Muscle of back (tissue), 11 donors: ENCODE measurements around the gene ARHGAP24. TPM values are rescaled to one million over a fixed set of nuclear protein-coding genes. Genes with fewer than 3 reads are reported as not detected.

ENCODE experiments used
- DNase-seq, 3 donors: peaks; one replicate each; pipeline versions ENCODE4 v3.0.0 to v3.0.0-alpha.2; 2013
- polyA plus RNA-seq, 10 donors: library from polyadenylated mRNA; unstranded; fragments of 120-200 nt; gene quantifications; one replicate each; pipeline ENCODE4 v1.2.1, GENCODE V29; 2013; ENCODE audit not compliant: insufficient read length in 10 of 10

ARHGAP24 gene
- polyA plus RNA-seq, 10 donors: 44.8 to 74.7 (median 55.1) TPM

DNA sequence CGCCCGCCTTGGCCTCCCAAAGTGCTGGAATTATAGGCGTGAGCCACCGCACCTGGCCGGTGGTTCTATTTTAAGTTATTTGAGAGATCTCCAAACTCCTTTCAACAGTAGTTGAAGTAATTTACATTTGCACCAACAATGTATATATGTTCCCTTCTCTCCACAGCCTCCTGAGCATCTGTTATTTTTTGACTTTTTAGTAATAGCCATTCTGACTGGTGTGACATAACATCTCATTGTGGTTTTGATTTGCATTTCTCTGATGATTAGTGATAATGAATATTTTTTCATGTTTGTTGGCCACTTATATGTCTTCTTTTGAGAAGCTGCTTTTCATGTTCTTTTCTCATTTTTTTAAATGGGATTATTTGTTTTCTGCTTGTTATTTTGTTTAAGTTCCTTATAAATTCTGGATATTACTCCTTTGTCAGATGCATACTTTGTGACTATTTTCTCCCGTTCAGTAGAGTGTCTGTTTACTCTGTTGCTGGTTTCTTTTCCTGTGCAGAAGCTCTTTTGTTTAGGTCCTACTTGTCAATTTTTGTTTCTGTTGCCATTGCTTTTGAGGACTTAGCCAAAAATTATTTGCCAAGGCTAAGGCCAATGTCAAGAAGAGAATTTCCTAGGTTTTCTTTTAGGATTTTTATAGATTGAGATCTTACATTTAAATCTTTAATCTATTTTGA, 213.2 kb downstream of the ARHGAP24 start:
- DNase-seq: no peak

DNA sequence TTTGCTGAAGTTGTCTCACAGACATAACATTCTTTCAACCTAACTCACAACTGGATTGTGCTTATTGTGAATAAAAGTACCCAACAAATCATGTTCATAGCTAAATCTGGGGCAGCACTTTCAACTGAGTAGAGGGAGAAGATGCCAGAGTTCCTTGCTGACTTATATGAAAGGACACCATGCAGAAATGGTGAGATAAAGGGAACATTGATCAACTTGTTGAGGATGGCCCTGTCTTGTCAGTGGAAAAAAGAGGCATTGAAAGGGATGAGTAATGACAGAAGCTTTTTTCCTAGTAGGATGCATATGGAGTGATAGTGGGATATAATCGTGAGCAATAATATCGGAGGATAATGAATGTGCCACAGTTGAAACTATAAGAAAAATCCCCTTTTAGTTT, 221.7 kb downstream of the ARHGAP24 start:
- DNase-seq: no peak

DNA sequence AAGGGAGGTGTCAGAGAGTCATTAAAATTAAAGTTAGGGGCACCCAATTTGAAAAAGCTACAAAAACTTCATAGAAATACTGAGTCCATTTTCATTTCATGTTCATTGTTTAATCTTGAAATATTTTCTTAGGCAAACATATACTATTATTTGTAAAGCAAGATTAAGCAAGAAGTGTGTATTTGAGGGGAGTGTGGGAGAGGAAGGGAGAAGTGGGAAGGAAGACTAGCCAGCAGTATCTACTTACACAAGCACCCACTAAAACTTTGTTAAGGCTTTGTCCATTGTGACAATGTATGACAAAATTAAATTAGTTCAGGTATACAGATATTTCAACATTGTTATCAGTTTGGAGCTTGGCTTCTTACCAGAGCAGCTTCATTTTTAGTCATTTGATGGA, 222.9 kb downstream of the ARHGAP24 start:
- DNase-seq: no peak

DNA sequence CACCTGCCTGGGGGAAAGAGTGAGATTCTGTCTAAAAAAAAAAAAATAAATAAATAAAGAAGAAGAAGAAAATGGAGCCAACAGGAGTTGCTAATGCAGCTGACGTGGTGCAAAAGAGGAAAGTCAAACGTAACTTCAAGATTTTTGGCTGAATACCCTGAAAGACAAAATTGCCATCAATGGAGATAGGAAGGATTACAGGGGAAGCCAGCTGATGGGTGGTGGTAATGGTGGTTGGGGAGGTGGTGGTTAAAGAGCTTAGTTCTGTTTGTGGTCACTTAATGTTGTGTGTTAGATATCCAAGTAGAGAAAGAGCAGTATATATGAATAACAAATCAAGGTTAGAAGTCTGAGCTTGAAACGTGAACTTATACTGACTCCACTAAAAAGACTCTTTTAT, 225.4 kb downstream of the ARHGAP24 start:
- no peak for DNase-seq

DNA sequence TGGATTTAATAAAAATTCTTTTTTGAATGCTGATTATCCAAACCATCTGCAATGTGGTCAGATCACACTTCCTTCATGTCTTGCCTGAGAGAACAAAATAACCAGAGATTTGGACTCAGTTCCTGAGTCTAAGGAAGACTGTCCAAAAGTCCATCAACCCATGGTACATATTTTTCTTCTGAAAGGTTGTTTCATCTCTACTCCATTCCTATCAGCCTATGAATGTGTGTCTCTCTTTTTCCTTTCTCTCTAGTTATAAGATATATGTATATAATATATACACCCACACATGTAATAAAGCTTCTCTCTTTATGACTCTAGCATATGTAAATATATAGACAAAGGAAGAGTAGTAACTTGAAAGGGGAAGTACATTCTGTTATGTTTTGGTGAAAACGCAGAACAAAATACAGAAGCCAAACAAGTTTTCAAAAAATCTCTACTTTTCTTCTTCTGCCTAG, 226.9 kb downstream of the ARHGAP24 start:
- DNase-seq: peak in 1 of 3 donors; percentile 66

DNA sequence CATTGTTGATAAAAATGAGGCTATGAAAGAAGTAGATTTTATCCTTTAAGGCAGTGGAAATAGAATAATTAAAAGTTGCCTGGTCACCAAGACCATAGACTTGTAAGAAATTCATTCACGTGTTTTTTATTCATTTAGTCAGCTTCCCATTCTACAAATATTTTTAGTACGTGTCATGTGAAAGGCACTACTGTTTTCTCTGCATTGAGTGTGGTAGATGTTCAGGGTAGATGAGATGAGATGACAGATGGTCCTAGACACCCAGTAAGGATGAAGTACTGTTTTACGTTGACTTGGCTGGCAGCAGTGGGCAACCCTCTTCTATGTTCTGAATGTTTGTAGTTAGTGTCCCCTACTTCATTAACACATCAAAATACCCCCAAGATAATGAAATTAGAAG, 228.1 kb downstream of the ARHGAP24 start:
- DNase-seq: no peak

DNA sequence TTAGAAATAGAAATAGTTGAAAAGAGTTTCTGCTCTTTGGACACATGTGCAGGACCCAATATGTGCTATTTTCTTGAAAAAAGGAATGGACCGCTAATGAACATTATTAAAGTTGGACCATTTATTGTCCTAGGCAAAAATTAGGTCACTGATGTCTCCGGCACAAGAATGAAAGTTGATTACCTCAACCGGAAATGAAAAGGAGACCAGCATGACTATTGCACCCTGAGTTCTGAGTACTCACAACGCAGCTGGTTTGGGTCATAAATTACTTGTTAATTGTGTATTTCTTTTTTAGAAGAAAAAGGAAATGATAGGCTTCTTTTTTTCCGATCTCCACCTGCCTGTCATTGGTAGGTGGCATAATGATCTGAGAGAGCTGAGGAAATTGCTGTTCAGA, 232.7 kb downstream of the ARHGAP24 start:
- no peak for DNase-seq

DNA sequence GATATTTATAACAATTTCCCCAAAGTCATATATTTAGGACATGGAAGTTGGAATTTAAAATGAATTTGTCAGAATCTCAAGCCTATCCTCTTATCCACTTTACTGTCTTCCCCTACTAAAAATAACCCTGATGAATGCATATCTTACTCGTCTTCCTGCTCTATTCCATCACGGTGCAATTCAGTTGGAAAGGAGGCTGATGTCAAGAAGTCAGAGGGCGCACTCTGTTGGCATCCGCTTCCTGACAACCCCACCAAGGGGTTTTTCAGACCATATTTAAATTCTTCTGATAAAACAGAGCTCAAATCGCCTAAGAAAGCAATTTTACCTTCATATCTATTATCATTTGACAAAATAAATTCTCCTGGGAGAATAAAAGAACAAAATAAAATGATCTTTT, 233.5 kb downstream of the ARHGAP24 start:
- no peak for DNase-seq

DNA sequence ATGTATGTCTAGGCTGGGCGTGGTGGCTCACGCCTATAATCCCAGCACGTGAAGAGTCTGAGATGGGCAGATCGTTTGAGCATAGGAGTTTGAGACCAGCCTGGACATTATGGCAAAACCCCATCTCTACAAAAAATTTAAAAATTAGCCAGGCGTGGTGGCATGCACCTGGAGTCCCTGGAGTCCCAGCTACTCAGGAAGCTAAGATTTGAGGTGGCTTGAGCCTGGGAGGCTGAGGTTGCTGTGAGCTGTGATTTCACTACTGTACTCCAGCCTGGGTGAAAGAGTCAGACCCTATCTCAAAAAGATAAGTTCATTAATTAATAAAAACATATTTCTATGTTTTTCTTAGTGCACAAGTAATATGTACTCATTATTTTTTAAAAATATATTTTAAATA, 238.1 kb downstream of the ARHGAP24 start:
- DNase-seq: no peak

DNA sequence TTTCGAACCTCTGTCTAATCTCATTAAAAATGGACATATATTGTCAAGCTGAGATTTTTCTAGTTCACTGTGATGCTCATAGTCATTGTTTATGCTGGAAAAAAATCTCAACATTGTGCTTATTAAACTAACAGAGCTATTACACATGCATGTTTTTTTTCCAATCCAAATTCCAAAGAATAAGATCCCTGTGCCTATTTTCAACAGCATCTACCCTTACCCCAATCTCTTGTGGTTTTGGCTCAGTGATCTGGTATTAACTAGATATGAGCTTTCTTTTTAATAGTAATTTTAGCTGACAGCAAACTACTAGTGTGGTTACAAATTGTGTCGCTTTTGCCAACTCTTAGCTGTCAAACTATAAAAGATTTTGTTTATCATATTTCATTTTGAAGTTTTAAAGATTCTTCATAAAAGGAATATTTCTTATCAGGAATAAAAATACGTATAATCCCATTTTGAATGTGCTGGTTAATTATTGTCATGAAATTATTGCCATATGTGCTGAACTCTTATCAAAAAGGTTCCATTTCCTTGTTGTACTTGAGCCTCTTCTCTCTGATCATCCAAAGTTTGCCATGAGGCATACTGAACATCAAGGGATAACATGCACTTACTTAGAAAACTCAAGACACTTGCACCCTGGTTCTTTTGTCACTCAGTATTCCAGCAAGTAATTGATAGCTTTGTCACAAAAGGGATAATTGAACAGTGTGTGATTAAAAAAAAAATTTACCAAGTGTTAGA, 241.2 kb downstream of the ARHGAP24 start:
- no peak for DNase-seq

DNA sequence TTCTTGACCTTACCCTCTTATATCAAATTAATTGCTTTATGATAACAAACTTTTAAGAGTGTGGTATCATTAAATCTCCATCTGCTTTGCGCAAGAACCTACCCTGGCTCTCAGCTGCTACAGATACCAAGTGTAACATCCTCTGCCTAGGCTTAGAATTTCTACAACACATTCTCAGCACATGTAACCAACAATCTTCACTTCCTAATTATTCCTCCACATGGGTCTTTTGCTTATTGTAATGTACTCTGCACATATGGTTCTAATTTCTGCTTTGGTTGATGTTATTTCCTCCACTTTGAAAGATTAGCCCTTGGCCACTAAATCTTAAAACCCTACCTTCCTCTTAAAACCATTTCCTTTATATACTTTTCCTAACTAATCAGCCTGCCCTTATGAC, 242.4 kb downstream of the ARHGAP24 start:
- DNase-seq: peak in 1 of 3 donors; percentile 43

DNA sequence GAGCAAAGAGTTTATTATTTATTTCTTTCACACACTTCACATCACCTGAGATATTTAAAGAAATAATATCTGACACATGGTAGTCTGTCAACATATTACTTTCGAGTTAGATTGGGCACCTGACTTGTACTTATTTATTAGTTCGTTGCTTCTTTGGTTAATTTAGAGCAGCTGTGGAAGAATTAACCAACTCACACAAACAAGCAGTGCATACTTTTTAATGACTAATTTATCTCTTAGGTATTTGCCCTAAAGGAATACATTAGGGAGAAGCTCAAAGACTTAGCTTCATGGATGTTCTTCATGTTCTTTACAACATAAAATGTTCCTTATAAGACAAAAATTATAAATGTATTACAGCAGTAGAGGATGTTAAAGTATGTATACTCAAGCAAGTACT, 242.9 kb downstream of the ARHGAP24 start:
- DNase-seq: no peak

DNA sequence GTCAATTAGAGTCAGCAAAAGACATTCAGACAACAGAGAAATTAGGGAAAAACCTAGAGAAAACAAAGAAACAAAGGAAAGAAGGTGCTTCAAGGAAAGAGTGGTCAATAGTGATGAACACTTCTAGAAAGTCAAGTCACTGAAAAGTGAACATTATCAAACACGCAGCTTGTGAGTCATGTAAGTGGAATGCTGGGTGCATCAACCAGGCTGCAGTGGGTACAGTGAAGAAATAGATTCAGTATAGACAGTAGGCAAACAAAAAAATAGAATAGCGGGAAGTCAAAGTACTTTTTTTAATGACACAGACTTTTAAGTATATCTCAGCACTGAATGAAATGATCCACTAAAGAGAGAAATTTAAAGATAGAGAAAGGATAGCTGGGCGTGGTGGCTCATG, 245.8 kb downstream of the ARHGAP24 start:
- no peak for DNase-seq

DNA sequence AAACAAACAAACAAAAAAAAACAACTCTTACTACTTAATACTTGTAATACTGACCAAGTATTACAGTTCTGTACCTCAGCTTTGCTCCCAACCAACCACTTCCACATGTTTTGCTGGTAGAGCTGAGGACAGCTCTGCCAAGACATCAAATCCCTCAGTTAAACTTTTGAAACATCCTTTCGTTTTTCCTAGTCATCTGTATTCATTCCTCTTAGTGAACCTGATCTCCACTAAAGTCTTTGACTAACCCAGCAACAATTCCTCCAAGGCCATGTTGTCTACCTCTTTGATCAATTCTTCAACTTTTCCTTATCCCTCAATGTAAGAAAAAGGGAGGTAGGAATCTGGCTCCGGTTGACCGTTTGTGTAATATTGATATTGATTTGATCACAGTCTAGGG, 247.5 kb downstream of the ARHGAP24 start:
- no peak for DNase-seq

DNA sequence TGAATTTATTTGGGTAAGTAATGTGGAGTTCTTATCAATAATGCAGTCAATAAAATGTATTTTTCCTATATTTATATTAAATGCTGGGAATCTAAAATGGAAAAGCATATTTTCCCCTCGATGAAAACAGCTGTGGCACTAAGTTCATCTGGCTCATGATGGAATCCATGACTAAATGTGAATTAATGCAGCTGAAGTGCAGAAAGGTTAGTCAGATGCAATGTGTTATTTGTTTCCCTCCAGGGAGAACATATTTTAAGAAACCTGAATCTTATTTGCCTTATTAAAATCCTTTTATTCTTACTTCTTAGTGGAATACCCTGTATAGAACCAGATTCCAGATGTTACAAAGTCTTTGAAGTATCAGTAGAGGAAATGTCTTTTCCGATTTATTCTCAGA, 247.9 kb downstream of the ARHGAP24 start:
- DNase-seq: peak in 1 of 3 donors; percentile 59

DNA sequence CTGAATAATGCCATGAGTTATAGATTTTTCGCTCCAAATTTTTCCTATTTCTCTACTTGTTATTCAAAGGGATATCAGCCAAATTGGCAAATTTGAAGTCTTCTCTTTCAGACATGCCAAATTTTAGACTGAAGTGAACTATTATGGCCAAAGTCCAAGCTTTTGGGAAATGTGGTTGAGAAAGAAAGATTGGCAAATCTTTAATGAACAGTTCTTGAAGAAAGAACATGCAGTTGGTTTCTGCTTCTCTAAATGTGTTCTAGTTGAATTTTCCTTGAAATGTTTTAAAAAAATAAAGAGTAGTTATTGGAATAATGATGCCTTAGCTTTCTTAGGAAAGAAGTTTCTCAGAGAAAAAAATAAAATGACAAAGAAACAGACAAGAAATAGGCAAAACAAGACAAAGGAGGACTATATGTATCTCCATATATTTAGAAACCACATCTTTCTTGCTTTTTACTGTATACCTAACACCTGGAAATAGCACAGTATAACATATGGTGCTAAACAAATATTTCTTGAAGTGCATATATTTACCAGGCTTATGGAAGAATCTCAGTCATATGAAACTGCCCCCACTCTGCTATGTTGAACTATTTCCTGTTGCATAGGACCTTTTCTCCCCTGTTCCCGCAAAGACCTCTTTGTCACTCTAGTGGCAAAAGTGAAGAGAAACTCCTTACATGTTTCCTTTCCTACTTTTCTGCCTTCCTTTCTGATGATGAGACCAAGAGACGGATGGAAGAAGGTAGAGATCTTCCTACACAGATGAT, 250.0 kb downstream of the ARHGAP24 start:
- no peak for DNase-seq

DNA sequence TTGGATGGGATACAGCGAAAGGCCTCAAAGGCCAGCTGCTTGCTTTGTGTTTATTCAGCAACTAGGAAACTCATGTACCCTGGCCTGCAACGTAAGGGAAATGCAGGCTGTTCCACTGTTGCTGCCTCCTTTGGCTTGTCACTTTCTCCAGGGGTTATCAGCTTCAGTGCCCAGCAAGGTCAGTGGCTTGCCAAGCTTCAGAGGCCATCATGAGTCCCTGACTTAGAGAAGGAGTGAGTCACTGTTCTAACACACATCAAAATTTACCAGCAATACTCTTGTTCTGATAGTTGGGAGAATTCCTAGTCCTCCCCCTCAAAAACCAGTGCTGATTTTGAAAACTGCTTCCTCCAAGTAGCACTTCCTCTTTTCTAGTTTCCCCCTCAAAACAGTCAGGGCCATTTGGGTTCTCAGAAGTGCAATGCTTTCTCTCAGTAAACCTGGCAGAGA, 250.8 kb downstream of the ARHGAP24 start:
- DNase-seq: peak in 2 of 3 donors; percentile 47 to 80

DNA sequence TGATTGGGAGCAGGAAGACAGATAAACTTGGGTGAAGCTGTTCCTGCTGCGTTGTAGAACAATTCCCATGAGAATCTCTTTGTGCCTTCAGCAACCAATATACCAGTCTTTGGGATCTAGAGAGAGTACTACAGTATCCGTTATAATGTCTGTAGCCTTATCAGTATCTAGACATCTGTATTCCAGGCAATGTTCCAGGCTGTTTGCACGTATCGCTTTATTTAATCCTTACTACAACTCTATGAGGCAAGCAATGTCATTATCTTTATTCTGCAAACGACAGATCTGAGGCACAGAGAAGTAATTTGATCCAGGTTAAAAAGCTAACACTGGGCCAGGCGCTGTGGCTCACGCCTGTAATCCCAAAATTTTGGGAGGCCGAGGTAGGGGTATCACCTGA, 251.6 kb downstream of the ARHGAP24 start:
- DNase-seq: no peak

DNA sequence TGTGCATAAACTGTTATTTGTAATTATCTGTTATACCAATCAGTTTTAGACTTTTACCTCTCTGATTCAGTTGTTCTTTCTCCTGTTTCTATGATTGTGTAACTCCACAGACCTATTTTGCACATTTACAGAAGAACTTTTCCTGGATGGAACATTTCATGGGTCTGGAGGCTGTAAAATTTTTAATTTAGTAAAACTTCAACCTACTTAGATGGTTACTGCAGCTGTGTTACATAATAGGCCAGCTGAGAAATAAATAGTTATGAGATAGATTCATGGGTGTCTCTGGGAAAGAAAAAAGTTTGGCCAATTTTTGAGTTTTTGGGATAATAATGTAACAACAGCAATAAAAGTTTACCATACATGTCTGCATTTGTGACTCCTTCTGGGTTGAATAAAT, 253.5 kb downstream of the ARHGAP24 start:
- peak in 1 of 3 donors; percentile 51 for DNase-seq

DNA sequence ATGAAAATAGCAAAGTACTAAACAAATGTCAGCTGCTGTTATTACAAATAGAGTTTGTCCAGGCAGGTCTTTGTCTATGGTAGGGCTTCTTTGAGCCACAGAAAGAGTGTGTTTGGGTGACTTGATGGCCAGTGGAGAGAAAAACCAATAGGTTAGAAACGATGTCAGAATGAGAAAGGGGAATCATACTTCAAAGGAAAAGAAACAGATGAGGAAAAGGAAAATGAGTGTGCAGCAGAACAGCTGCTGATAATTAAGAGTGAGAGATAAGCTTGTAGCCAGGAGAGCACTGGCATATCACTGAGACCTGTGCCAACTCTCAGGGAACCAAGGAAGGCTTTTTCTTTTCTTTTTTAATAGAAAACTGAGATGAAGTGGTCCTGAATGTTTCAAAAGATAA, 257.2 kb downstream of the ARHGAP24 start:
- DNase-seq: no peak

DNA sequence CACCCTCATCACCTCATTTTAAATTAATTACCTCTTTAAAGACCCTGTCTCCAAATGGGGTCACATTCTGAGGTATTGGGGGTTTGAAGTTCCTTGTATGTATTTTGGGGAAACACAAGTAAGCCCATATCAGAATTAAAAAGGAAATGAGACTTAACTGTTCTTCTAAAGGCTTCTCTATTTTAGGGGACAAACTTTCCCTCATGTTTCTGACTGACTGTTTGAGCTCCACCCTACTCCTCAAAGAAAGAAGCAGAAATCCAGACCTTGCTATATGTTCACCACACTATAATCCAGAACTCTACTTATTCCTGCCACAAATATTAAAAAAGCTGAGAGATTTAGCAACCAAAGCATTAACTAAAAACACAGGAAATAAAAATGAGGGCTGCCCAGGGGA, 258.8 kb downstream of the ARHGAP24 start:
- DNase-seq: no peak

DNA sequence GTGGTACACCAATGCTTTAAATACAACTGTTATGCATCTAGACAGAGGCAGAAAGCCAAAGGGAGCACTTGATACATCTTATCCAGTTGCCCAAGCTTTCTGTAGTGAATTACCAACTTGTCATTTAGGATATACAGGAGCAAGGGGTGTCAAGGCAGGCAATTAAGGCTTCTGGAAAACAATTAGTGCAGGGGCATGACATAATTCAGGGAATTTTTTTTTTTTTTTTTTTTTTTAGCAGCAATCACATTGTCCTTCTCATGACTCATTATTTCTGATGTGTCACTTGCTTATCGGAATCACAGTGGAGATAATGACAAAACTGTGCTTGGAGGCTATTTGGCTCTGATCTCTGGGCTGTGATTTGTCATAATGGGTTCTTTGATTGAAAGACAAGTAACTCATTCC, 259.5 kb downstream of the ARHGAP24 start:
- DNase-seq: no peak

DNA sequence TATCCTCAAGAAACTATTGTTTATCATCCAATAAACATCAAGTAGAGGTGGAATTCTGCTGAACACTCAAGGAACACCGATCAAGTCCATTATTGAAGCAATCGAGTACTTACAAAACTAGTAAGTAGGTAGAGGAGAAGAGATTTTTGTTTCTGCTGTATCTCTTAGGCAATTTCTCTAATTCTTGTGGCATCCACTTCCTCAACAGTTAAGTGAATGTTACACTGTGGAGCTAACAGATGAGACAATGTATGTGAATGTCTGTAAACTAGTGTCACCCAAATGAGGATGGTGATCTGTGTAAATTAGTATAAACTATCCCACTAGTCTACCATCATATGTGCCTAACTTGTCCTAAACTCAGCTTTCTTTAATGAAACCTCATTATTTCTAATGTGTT, 261.6 kb downstream of the ARHGAP24 start:
- no peak for DNase-seq
